Hepatocyte (in vitro differentiated cells): ENCODE results near the gene SORCS3.

Experiments used
- CTCF ChIP-seq: fragments of 200-600 bp; sonication (generic); IDR thresholded peaks from 2 replicates; pipeline ENCODE4 v1.5.1; 2016; ENCODE audit warnings: antibody characterized with exemption, mild to moderate bottlenecking; ENCODE audit not compliant: poor library complexity
- EZH2 ChIP-seq: fragments of 200-600 bp; sonication (generic); IDR thresholded peaks from 2 replicates; pipeline ENCODE4 v1.6.1; 2016; ENCODE audit warnings: antibody characterized with exemption, mild to moderate bottlenecking, borderline replicate concordance

GRCh38 chr10:105017116-105017515 is 376.0 kb downstream of the SORCS3 start:
- TF ChIP-seq CTCF (no peak), EZH2 (no peak)
